Motor neuron (in vitro differentiated cells): Measurements from ENCODE around the gene MLLT3. TPM values are rescaled to one million over a fixed set of nuclear protein-coding genes. Genes with fewer than 3 reads are reported as not detected.

Source experiments
- ATAC-seq, 8 experiments: fragments of 200-7000 bp; cut with Tn5 transposase; replicated peaks in 6 of 8; 2 replicates each; pipeline ENCODE4 v1.8.0; 2021; ENCODE audit warnings: mild to moderate bottlenecking in 8 of 8, moderate library complexity in 8 of 8
- H3K27ac ChIP-seq, 2 donors: fragments of 250-450 bp; sonication (Bioruptor Pico); 2 replicates each; pipeline ENCODE4 v1.9.0; 2021; ENCODE audit warnings: antibody characterized with exemption in 2 of 2, mild to moderate bottlenecking in 2 of 2, moderate library complexity in 1 of 2
- H3K4me1 ChIP-seq, 2 donors: fragments of 250-450 bp; sonication (Bioruptor Pico); replicated peaks in 1 of 2; 2 replicates each; pipeline ENCODE4 v1.6.1; 2021; ENCODE audit warnings: antibody characterized with exemption in 2 of 2, mild to moderate bottlenecking in 2 of 2, moderate library complexity in 1 of 2
- H3K4me3 ChIP-seq, 5 donors: fragments of 250-450 bp; sonication (Bioruptor Pico); 2 replicates each; pipeline ENCODE4 v1.9.0; 2021; ENCODE audit warnings: antibody characterized with exemption in 5 of 5, mild to moderate bottlenecking in 5 of 5, moderate library complexity in 4 of 5
- WGBS, 10 experiments: fragments of 450-650 bp; shearing (Covaris generic); methylation state at CpG; one replicate each; pipeline ENCODE4 v1.0.0; 2022; 5-methylcytosine and 5-hydroxymethylcytosine counted together
- in situ Hi-C, 9 experiments: fragments of 400-800 bp; cut with MboI; loops; one replicate each; pipeline ENCODE4 v1.15.0; 2021; ENCODE audit warnings: low sequenced_read_pairs in 9 of 9, low pct_unique_long_range_greater_than_20kb in 2 of 9; ENCODE audit not compliant: unreplicated experiment in 9 of 9
- total RNA-seq, 8 experiments: library from RNA; unstranded; fragments of 300-600 nt; gene quantifications; 2 replicates each; pipeline versions ENCODE4 v1.2.3 to v1.2.4, GENCODE V29; 2022

Gene MLLT3
- total RNA-seq, 8 experiments from 2014 or later = 10.8 to 63.2 (median 31.6) TPM

GRCh38 chr9:20472342-20473045 lies 149.8 kb downstream of the MLLT3 start:
- Histone ChIP-seq H3K4me3 (no peak overlapping the region), H3K4me1 (peaks cover 19 to 30% of the 10 kb centered on the region in 2 donors), H3K27ac (no peak overlapping the region)
- 90 to 100% (median 100%) methylated on average over 1 to 2 of the region's 2 CpGs; no CpG with 5 or more reads in 1 of the 10 experiments for WGBS, 10 experiments
- ATAC-seq = no peak
- in situ Hi-C loops = no loop called here

GRCh38 chr9:20466328-20467008 lies 155.8 kb downstream of the MLLT3 start:
- H3K27ac ChIP-seq = no peak overlapping the region
- H3K4me1 ChIP-seq = peaks cover 5 to 21% of the 10 kb centered on the region in 2 donors
- in situ Hi-C loops = no loop called here
- 33 to 100% (median 89%) methylated on average over 1 of the region's 1 CpG; no CpG with 5 or more reads in 1 of the 10 experiments for WGBS, 10 experiments
- ATAC-seq = no peak
- H3K4me3 ChIP-seq = no peak overlapping the region

- 82 to 100% (median 91%) methylated on average over 3 to 4 of the region's 4 CpGs for WGBS, 10 experiments
- Histone ChIP-seq H3K4me3 (no peak overlapping the region), H3K4me1 (peaks cover 3% of the 10 kb centered on the region in 2 donors), H3K27ac (no peak overlapping the region)
- no peak for ATAC-seq
- in situ Hi-C loops = no loop called here
Measured at GRCh38 chr9:20464242-20464641, 158.1 kb downstream of the MLLT3 start.

GRCh38 chr9:20463823-20464222 lies 158.5 kb downstream of the MLLT3 start:
- no peak overlapping the region for H3K4me3 ChIP-seq
- WGBS, 10 experiments = 83 to 100% (median 100%) methylated on average over 1 to 2 of the region's 2 CpGs; no CpG with 5 or more reads in 1 of the 10 experiments
- in situ Hi-C loops = no loop called here
- peaks cover 0 to 3% of the 10 kb centered on the region in 2 donors for H3K4me1 ChIP-seq
- H3K27ac ChIP-seq = no peak overlapping the region
- no peak for ATAC-seq

- 73 to 100% (median 96%) methylated on average over 1 to 3 of the region's 3 CpGs for WGBS, 10 experiments
- Histone ChIP-seq H3K4me1 (no peaks in the 10 kb centered on the region), H3K27ac (no peak overlapping the region), H3K4me3 (no peak overlapping the region)
- in situ Hi-C loops = no loop called here
- no peak for ATAC-seq
Measured at GRCh38 chr9:20462410-20462809, 159.9 kb downstream of the MLLT3 start.

- Histone ChIP-seq H3K4me1 (peaks cover 0 to 4% of the 10 kb centered on the region in 2 donors), H3K4me3 (no peak overlapping the region), H3K27ac (no peak overlapping the region)
- no peak for ATAC-seq
- in situ Hi-C loops = no loop called here
Measured at GRCh38 chr9:20447291-20447690, 175.0 kb downstream of the MLLT3 start.

GRCh38 chr9:20446248-20446647 lies 176.1 kb downstream of the MLLT3 start:
- H3K27ac ChIP-seq = no peak overlapping the region
- in situ Hi-C loops = no loop called here
- ATAC-seq = no peak
- H3K4me1 ChIP-seq = peaks cover 0 to 14% of the 10 kb centered on the region in 2 donors
- 90 to 100% (median 93%) methylated on average over 1 to 5 of the region's 5 CpGs for WGBS, 10 experiments
- H3K4me3 ChIP-seq = no peak overlapping the region

- no peak for ATAC-seq
- Histone ChIP-seq H3K4me3 (no peak overlapping the region), H3K4me1 (peaks cover 0 to 16% of the 10 kb centered on the region in 2 donors), H3K27ac (no peak overlapping the region)
- in situ Hi-C loops = no loop called here
- WGBS, 10 experiments = 57 to 94% (median 78%) methylated on average over 1 to 3 of the region's 3 CpGs
Measured at GRCh38 chr9:20442461-20443319, 179.6 kb downstream of the MLLT3 start.

- H3K4me1 ChIP-seq = peaks cover 0 to 16% of the 10 kb centered on the region in 2 donors
- no peak overlapping the region for H3K27ac ChIP-seq
- 0 to 96% (median 54%) methylated on average over 1 to 4 of the region's 4 CpGs; no CpG with 5 or more reads in 1 of the 10 experiments for WGBS, 10 experiments
- no peak overlapping the region for H3K4me3 ChIP-seq
- no peak for ATAC-seq
- in situ Hi-C loops = no loop called here
Measured at GRCh38 chr9:20441711-20442423, 180.4 kb downstream of the MLLT3 start.

GRCh38 chr9:20441166-20441565 lies 181.1 kb downstream of the MLLT3 start:
- 67 to 100% (median 82%) methylated on average over 2 to 4 of the region's 4 CpGs for WGBS, 10 experiments
- H3K27ac ChIP-seq = no peak overlapping the region
- H3K4me1 ChIP-seq = peaks cover 0 to 16% of the 10 kb centered on the region in 2 donors
- in situ Hi-C loops = no loop called here
- no peak for ATAC-seq
- H3K4me3 ChIP-seq = no peak overlapping the region

- 63 to 100% (median 88%) methylated on average over 1 to 2 of the region's 2 CpGs for WGBS, 10 experiments
- in situ Hi-C loops = no loop called here
- H3K4me3 ChIP-seq = no peak overlapping the region
- H3K4me1 ChIP-seq = peaks cover 0 to 14% of the 10 kb centered on the region in 2 donors
- no peak for ATAC-seq
- no peak overlapping the region for H3K27ac ChIP-seq
Measured at GRCh38 chr9:20437476-20437875, 184.8 kb downstream of the MLLT3 start.

- H3K4me3 ChIP-seq = no peak overlapping the region
- 71 to 100% (median 92%) methylated on average over 1 of the region's 1 CpG; no CpG with 5 or more reads in 1 of the 10 experiments for WGBS, 10 experiments
- H3K4me1 ChIP-seq = peaks cover 0 to 6% of the 10 kb centered on the region in 2 donors
- ATAC-seq = no peak
- no peak overlapping the region for H3K27ac ChIP-seq
- in situ Hi-C loops = no loop called here
Measured at GRCh38 chr9:20436476-20437195, 185.7 kb downstream of the MLLT3 start.
